ENCODE results near the gene SLC22A5. TPM values are rescaled to one million over a fixed set of nuclear protein-coding genes. Genes with fewer than 3 reads are reported as not detected.

The SLC22A5 gene
- total and polyA plus RNA-seq, 9 of the 15 experiments (the other 6 are each of a cell fraction or from before 2014, with no cell fraction given): 3.0 to 16.6 (median 8.3) TPM

- peak; percentile 83 for TF ChIP-seq ZNF592 (IDR thresholded peaks at IDR 0.05)
- no peak for TF ChIP-seq ZNF311 (CRISPR knock-in tag; IDR thresholded peaks at IDR 0.05)
- TF ChIP-seq MAZ (CRISPR knock-in tag; conservative IDR thresholded peaks at IDR 0.05 in 1 of 2, IDR thresholded peaks at IDR 0.05 in 1 of 2): 0 out of 4 replicates have a peak, but pooled peaks have one; percentile 25 to 32
- TF ChIP-seq HNRNPLL (IDR thresholded peaks at IDR 0.05; ENCODE audit: low read depth, low read length, poor library complexity, severe bottlenecking): no peak
- peak; percentile 32; the same call in 1 of the 2 replicates for TF ChIP-seq ZFX (CRISPR knock-in tag; IDR thresholded peaks at IDR 0.05)
- no peak for TF ChIP-seq ZNF584 (CRISPR knock-in tag; IDR thresholded peaks at IDR 0.05; ENCODE audit: low read depth)
- no peak for TF ChIP-seq ELF1 (tag; IDR thresholded peaks at IDR 0.05)
- no peak for TF ChIP-seq ARID4B (CRISPR knock-in tag; IDR thresholded peaks at IDR 0.05)
- TF ChIP-seq RBM22 (IDR thresholded peaks at IDR 0.05; ENCODE audit: low read depth, low read length, poor library complexity, severe bottlenecking): no peak
- no peak for TF ChIP-seq SMAD3 (CRISPR knock-in tag; conservative IDR thresholded peaks at IDR 0.05)
- peak in 1 of 3 experiments; percentile 19; a peak in 1 of 6 replicates for TF ChIP-seq ZBTB11 (CRISPR knock-in tag; IDR thresholded peaks at IDR 0.05)
- TF ChIP-seq KDM4B (IDR thresholded peaks at IDR 0.05; ENCODE audit: borderline replicate concordance in 2 of 2, low read depth in 1 of 2): no peak
These were observed 55.8 kb downstream of the SLC22A5 start (continued) for GRCh38 chr5:132425009-132425937.
